SK-N-SH (cell line): ENCODE data around the gene TEAD1. TPM values are rescaled to one million over a fixed set of nuclear protein-coding genes. Genes with fewer than 3 reads are reported as not detected.

Experiments used
- CHD2 ChIP-seq: fragments of 150-350 bp; IDR thresholded peaks from 2 replicates; pipeline ENCODE4 v1.6.1; 2018; ENCODE audit warnings: low read length; ENCODE audit not compliant: partially characterized antibody
- ELF1 ChIP-seq: IDR thresholded peaks from 2 replicates; pipeline ENCODE4 v1.4.0; 2012
- EZH2phosphoT487 ChIP-seq: fragments of 200-600 bp; sonication (generic); IDR thresholded peaks from 2 replicates; pipeline ENCODE4 v1.6.1; 2017; ENCODE audit warnings: low read depth, mixed run types, mild to moderate bottlenecking, antibody characterized with exemption, moderate library complexity, borderline replicate concordance
- FOSL2 ChIP-seq: IDR thresholded peaks from 2 replicates; pipeline ENCODE4 v1.4.0; 2012; ENCODE audit warnings: low read depth, mild to moderate bottlenecking, moderate library complexity, borderline replicate concordance
- FOXJ3 ChIP-seq: sonication (generic); formaldehyde crosslinking; IDR thresholded peaks from 2 replicates; pipeline ENCODE4 v1.5.1; 2020; ENCODE audit warnings: mild to moderate bottlenecking, missing genetic modification reagents
- FOXM1 ChIP-seq: IDR thresholded peaks from 2 replicates; pipeline ENCODE4 v1.4.0; 2012; ENCODE audit warnings: low read depth, mild to moderate bottlenecking
- GABPA ChIP-seq: IDR thresholded peaks from 2 replicates; pipeline ENCODE4 v1.4.0; 2012; ENCODE audit warnings: low read depth, mild to moderate bottlenecking
- MEF2A ChIP-seq: IDR thresholded peaks from 2 replicates; pipeline ENCODE4 v1.4.0; 2012; ENCODE audit warnings: low read depth, borderline replicate concordance
- MXI1 ChIP-seq: IDR thresholded peaks from 2 replicates; pipeline ENCODE4 v1.6.1; 2012; ENCODE audit warnings: mild to moderate bottlenecking, low read depth, low read length, improper control_type of control experiment
- NRF1 ChIP-seq: IDR thresholded peaks from 2 replicates; pipeline ENCODE4 v1.6.1; 2012; ENCODE audit warnings: low read depth, mild to moderate bottlenecking, low read length
- PBX3 ChIP-seq: IDR thresholded peaks from 2 replicates; pipeline ENCODE4; 2012
- POLR2AphosphoS5 ChIP-seq: IDR thresholded peaks from 2 replicates; pipeline ENCODE4 v1.6.1; 2012; ENCODE audit warnings: low read depth, low read length
- RCOR1 ChIP-seq: fragments of 150-350 bp; IDR thresholded peaks from 2 replicates; pipeline ENCODE4 v1.6.1; 2017; ENCODE audit warnings: antibody characterized with exemption, low read length
- REST ChIP-seq: IDR thresholded peaks from 2 replicates; pipeline ENCODE4 v1.6.1; 2012; ENCODE audit warnings: mild to moderate bottlenecking, low read depth, low read length, moderate library complexity
- RFX5 ChIP-seq: IDR thresholded peaks from 2 replicates; pipeline ENCODE4 v1.6.1; 2012; ENCODE audit warnings: mild to moderate bottlenecking, improper control_type of control experiment, low read length
- SIN3A ChIP-seq: IDR thresholded peaks from 2 replicates; pipeline ENCODE4 v1.6.1; 2012; ENCODE audit warnings: low read depth, mild to moderate bottlenecking, low read length, moderate library complexity, borderline replicate concordance
- SMC3 ChIP-seq: IDR thresholded peaks from 2 replicates; pipeline ENCODE4 v1.6.1; 2012; ENCODE audit warnings: low read depth, low read length, improper control_type of control experiment
- TAF1 ChIP-seq: IDR thresholded peaks from 2 replicates; pipeline ENCODE4 v1.6.1; 2012; ENCODE audit warnings: low read depth, mild to moderate bottlenecking, low read length, moderate library complexity, borderline replicate concordance
- TCF12 ChIP-seq: IDR thresholded peaks from 2 replicates; pipeline ENCODE4 v1.4.0; 2012
- polyA plus RNA-seq, 3 experiments: library from polyadenylated mRNA; depleted of rRNA; stranded (reverse); fragments of >200 nt; gene quantifications; 2 replicates each; pipeline ENCODE4 v1.2.3, GENCODE V29; 2012
- TF ChIP-seq, protein P1 (sequence below): IDR thresholded peaks from 2 replicates; pipeline ENCODE4 v1.4.0; 2012; ENCODE audit warnings: low read depth, borderline replicate concordance
- TF ChIP-seq, protein P2 (sequence below): IDR thresholded peaks from 2 replicates; pipeline ENCODE4 v1.4.0; 2012; ENCODE audit warnings: low read depth
- TF ChIP-seq, protein P3 (sequence below): fragments of 200-600 bp; sonication (generic); IDR thresholded peaks from 2 replicates; pipeline ENCODE4 v1.6.1; 2017; ENCODE audit warnings: antibody characterized with exemption, mild to moderate bottlenecking, moderate library complexity

The TEAD1 gene
- polyA plus RNA-seq, 1 of the 3 experiments (the other 2 are of a cell fraction), result 31.2 TPM

DNA sequence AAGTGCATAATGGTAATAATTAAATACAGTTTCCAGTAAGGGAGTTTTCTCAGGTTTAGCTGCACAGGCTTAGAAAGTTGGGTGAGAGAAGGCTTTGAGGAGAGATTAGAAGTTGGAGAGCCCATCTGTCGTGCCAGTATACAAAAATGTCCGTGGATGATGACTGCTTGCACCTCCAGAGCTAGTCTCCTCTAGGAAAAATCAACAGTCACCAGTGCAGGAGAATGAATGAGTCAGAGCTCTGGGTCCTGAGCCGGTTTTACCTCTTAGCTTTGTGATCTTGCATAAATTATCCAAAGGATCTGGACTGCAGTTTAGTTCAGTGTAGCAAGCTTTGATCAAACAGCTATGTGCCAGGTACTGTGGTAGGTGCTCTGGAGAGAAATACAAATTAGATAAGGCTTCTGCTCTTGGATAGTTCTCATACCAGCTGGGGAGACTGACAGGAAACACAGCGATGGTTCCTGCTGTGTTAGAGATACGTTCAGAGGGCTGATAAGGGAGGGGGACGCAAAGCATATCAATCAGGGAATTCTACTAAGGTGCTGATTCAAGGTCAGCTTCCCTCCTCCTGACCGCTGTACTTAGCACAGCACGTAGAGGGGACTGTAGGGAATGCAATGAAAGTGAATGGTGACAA, 125.9 kb downstream of the TEAD1 start (continued):
- TF ChIP-seq REST (no peak), RCOR1 (no peak), PBX3 (no peak), POLR2AphosphoS5 (no peak), MXI1 (no peak), CHD2 (no peak), NRF1 (no peak), SIN3A (peak; percentile 29; the same call in 1 of the 2 replicates), TCF12 (peak; percentile 62), FOXJ3 (CRISPR knock-in tag) (no peak), GABPA (no peak), ELF1 (no peak), RFX5 (no peak), FOSL2 (peak; percentile 75), FOXM1 (no peak), TAF1 (no peak), EZH2phosphoT487 (no peak), SMC3 (no peak), MEF2A (no peak)
- TF ChIP-seq, protein P1, sequence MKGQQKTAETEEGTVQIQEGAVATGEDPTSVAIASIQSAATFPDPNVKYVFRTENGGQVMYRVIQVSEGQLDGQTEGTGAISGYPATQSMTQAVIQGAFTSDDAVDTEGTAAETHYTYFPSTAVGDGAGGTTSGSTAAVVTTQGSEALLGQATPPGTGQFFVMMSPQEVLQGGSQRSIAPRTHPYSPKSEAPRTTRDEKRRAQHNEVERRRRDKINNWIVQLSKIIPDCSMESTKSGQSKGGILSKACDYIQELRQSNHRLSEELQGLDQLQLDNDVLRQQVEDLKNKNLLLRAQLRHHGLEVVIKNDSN, result no peak
- TF ChIP-seq, protein P2, sequence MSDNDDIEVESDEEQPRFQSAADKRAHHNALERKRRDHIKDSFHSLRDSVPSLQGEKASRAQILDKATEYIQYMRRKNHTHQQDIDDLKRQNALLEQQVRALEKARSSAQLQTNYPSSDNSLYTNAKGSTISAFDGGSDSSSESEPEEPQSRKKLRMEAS, result no peak
- TF ChIP-seq, protein P3, sequence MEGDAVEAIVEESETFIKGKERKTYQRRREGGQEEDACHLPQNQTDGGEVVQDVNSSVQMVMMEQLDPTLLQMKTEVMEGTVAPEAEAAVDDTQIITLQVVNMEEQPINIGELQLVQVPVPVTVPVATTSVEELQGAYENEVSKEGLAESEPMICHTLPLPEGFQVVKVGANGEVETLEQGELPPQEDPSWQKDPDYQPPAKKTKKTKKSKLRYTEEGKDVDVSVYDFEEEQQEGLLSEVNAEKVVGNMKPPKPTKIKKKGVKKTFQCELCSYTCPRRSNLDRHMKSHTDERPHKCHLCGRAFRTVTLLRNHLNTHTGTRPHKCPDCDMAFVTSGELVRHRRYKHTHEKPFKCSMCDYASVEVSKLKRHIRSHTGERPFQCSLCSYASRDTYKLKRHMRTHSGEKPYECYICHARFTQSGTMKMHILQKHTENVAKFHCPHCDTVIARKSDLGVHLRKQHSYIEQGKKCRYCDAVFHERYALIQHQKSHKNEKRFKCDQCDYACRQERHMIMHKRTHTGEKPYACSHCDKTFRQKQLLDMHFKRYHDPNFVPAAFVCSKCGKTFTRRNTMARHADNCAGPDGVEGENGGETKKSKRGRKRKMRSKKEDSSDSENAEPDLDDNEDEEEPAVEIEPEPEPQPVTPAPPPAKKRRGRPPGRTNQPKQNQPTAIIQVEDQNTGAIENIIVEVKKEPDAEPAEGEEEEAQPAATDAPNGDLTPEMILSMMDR, result no peak
